GM18511 (cell line): ENCODE data around the gene WNT3.
"Not testable (repeated sequence)": the region's sequence is repeated elsewhere in the genome, so short reads cannot be mapped to it uniquely, and the experiment has no call there.

Experiments used
- ATAC-seq: cut with Tn5 transposase; IDR thresholded peaks from one replicate; pipeline ENCODE4 v1.9.1; 2021; ENCODE audit warnings: mild to moderate bottlenecking, moderate library complexity; ENCODE audit not compliant: unreplicated experiment

Gene WNT3, protein sequence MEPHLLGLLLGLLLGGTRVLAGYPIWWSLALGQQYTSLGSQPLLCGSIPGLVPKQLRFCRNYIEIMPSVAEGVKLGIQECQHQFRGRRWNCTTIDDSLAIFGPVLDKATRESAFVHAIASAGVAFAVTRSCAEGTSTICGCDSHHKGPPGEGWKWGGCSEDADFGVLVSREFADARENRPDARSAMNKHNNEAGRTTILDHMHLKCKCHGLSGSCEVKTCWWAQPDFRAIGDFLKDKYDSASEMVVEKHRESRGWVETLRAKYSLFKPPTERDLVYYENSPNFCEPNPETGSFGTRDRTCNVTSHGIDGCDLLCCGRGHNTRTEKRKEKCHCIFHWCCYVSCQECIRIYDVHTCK

DNA sequence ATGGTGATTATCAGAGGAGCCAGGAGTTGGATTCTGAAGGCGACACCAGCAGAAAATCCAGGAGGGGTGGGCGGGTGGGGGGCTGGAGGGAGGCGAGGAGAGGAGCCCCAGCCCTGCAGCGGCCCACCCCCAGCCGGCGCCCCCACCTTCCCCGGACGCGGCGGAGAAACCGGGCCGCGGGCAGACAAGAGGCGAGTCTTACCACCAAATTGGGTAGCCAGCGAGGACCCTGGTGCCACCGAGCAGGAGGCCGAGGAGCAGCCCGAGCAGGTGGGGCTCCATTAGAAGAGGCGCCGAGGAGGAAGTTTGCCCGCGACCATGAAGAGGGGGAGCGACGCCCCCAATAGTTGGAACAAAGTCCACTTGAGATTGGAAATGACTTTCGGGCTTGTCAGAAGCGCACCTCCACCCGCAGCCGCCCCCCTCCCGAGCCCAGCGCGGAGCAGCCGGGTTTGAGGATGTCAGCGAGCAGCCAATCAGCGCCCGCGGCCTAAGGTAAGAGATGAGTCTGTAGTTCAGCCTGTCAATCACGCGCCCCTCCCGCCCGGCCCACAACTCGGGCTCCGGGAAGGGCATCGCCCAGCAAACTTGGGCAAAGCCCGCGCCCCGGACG is at the start of gene WNT3:
Gene WNT3 (minus strand): TSS at position 377 of the 613 bp plus-strand sequence. CDS start 95 bp downstream, at position 282.
- ATAC-seq, result no peak

DNA sequence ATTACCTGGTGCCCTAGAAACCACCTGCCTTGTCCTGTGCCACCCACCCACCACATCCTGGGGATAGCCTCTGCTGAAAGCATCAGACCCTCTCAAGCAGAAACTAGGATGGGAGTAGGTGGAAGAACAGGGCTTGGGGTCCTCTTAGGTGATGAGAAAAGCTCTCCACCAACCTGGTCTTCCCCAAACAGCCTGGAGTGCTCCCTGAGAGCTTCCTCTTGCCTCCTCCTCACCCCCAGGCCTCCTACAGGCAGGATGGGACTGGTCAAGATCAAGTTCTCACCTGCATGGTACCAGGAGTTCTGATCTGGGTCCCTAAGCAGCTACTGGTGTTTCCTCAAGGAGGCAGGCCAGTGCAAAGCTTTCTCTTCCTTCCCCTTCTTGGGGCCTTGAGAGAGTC is 48.3 kb upstream of the WNT3 start:
- no peak for ATAC-seq

DNA sequence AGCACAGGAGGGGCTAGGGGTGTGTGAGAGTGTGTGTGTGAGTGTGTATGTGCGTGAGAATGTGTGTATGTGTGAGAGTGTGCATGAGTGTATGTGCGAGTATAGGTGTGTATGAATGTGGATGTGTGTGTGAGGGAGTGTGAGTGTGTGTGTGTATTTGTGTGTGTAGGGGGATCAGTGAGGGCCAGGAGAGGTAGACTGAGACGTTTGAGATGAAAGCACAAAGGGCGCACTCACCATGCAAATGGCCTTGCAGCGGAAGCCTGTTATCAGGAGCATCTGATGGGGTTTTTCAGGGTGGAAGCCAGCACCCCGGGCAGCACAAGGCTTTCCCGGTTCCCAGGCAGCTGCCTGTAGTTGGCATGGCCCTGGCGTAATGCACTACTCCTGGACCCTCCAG is 47.8 kb upstream of the WNT3 start:
- ATAC-seq, result no peak

DNA sequence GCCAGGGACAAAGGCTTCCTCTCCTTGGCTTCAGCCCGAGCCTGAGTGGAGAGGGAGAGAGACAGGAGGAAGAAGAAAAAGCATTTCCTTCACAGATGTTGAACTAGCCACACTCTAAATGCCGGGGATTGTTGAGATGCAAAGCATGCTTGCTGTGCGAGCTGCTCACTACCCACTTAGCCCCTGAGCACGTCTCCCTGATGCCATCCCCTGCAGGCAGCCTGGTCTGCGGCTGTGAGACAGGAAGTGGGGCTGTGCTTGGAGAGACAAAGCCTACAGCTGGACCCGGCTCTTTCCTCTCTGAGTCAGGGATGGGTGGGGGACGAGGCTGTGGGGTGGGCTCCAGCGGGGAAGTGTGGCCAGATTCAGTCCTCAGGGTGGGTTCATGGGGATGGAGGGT is 46.6 kb upstream of the WNT3 start:
- no peak for ATAC-seq

DNA sequence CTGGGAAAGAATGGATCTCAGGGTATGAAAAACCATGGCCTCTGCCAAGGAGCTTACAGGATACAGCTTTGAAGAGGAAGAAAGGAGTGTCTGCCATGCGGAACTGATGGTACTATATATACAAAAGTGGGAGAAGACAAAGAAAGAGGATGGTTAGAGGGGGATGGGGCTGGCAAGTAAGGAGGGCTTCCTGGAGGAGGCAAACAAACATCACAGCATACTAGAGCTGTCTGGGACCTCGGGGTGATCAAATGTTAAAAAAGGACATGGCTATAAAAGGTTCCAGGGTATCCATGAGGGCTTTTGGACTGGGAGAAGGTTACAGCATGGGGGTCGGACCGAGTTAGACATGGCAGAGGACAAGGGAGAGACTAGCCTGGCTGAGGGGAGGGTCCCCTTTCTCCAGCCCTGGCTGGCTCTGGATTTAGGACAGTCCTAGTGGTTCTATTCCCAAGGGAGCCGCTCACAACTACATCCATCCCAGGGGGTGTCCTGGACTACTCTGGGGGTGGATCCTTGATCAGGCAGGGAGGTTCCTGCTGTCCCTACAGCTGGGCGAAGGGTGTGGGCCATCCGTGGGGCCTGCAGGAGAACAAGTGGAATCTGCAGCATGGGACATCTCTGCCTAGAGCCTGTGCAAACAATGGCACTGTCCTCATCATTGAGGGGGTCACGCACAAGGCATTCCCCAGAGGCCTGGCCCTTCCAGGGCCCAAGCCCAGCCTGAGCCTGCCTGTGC is 45.1 kb upstream of the WNT3 start:
- no peak for ATAC-seq

DNA sequence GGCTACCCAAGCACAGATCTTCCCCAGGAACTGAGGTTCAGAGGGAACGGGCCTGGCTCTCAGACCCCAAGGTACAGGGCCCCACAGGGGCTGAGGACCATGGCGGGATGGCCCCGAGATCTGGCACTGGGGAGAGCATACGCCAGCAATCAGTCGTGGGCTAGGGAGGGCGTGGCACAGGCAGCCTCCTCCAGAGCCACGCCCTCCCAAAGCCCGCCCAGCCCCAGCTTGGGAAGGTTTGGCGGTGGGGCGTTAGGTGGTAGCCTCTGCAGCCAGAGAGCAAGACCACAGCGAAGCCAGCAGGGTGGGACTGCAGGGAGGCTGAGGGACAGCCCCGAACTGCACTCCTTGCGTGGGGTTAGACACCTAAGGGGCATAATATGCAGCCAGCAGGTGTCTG is 44.5 kb upstream of the WNT3 start:
- ATAC-seq, result no peak

DNA sequence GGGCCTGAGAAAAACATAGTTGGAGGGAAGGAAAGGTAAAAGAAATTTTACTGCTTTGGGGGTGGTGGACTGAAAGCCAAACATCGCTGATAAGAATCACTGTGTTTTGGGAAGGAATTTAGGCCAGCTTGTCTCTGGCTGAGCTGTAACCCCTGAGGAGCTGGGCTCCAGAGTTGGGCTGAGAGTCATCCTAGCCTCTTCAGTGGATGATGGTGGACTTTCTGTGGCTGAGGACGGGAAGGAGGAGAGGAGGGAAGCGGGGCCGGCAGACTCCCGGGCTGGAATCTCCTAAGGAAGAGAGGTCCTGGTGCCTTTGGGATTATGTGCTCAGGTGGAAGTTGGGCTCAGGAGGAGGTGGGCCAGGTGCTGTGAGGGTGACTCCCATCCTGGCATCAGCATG is 41.5 kb upstream of the WNT3 start:
- ATAC-seq, result no peak

DNA sequence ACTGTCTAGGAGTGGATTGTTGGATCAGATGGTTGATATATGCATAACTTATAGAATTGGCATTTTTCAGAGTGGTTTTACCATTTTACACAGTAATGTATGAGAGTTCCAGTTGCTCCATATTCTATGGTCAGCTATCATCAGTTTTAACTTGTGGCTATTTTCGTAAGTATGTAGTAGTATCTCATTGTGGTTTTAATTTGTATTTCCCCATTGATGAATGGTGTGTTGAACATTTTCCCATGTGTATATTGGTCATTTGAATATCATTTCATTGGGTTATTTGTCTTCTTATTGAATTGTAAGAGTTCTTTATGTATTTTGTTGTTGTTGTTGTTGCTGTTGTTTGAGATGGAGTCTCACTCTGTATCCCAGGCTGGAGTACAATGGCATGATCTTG is 39.1 kb upstream of the WNT3 start:
- no peak for ATAC-seq

DNA sequence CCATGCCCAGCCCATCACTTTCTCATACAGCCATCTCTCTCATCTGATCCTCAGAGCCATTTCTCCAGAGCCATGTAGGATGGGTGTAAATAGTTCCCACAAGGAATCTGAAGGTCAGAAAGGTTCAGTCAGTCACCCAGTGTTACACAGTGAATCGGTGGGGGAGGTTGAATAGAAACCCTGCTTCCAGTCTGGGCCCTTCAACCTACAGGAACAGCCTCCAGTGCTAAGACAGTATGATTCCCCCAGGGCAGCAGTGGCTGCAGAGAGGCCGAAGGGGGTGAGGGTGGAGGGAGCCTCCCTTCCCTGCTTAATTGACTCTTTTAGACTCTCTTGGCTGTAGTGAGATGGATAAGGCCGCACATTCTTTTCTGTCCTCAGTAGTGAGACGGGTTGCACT is 36.5 kb upstream of the WNT3 start:
- ATAC-seq, result no peak

DNA sequence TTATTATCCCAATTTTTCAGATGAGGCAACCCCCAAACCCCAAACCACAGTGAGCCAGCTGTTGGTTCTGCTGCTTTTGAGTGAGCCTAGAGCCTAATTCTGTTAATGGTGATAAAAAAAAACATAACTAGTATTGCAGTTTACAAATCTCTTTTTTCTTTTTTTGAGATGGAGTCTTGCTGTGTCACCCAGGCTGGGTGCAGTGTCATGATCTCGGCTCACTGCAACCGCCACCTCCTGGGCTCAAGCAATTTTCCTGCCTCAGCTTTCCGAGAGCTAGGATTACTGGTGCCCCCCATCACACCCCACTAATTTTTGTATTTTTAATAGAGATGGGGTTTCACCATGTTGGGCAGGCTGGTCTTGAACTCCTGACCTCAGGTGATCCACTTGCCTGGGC is 36.0 kb upstream of the WNT3 start:
- no peak for ATAC-seq

DNA sequence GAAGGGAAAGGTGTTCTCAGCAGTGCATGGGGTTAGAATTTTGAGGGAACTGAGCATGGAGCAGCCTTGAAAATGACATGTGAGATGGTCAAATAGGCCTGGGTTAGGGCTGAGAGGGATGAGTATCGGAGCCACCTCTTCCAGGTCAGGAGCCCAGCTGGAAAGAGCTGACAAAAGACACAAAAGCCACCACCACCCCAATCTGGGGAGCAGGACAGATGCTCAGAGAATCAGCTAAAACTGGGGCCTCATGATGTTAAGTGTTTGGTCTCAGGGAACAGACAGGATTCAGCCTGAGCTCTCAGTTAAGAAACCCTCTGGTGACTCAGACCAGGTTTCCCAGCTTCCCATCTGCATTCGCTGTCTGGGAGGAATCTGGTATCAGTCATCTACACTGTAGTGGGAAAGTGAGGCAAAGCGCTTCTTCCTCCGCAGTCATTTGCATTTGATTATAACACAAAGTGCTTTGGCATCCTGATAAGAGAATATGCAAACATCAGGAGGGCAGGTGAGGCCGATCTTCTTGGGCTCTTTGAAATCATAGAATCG is 35.5 kb upstream of the WNT3 start:
- no peak for ATAC-seq

DNA sequence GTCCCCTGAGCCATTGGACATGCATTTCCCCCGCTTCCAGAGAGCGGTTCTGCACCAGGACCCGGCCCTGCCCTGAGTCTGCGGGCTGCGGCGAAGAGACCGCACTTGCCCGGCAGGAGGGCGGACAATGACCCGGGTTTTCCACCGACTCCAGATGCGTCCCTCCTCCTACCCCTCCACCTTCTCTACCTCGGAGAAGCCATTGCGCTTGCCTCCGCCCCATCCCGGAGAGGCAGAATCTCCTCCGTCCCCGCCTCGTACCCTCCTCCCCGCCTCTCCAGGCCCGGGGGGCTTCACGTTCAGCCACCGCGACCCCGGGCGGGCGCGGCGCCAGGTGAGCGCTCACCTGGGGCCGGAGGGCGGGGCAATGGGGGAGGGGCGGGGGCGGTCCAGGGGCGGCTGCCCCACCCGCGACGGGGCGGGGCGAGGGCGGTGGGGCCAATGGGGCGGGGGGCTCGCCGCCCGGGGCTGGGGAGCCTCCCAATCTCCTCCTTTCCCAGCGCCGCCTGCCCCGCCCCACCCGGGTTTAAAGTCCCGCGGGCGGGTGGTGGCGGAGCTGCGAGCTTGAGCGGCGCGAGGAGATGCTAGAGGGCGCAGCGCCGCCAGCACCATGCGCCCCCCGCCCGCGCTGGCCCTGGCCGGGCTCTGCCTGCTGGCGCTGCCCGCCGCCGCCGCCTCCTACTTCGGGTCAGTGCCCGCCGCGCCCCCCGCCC is 32.7 kb upstream of the WNT3 start, which contains the start of gene WNT9B:
Gene WNT9B (plus strand): TSS at position 555 of the 713 bp plus-strand sequence. CDS start 56 bp downstream, at position 611.
- no peak for ATAC-seq

DNA sequence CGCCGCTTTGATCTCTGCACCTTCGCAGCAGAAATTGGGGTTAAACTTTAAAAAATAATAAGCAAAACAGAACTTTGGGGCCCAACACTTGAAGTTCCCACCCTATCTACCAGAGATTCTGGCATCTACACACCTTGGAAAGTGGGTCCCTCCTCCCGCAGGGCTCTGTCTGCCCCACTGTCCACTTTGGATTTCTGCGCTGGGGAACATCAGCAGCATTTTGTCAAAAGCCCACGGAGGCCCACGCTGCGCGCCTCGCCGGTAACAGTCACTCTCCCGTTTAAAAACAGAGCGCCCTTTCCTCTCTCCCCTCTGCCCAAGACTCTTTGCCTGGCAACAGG is 32.2 kb upstream of the WNT3 start:
- no peak for ATAC-seq

DNA sequence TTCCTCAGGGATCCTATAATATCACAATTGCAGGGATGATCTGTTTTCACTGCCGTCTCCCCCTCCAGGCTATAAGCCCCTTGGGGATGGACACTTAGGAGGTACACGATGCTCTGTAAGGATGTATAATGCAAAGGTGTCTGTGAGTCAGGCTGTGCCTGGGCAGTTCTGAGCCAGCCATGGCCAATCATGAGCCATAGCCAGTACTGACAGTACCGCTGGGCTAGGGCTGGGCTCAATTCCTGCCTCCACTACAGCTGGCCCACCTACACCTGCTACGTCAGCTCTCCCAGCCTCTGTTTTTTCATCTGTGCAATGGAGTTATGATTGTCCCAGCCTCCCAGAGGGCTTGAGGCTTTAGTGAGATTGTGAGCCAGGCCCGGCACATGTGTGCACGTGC is 30.0 kb upstream of the WNT3 start:
- no peak for ATAC-seq

DNA sequence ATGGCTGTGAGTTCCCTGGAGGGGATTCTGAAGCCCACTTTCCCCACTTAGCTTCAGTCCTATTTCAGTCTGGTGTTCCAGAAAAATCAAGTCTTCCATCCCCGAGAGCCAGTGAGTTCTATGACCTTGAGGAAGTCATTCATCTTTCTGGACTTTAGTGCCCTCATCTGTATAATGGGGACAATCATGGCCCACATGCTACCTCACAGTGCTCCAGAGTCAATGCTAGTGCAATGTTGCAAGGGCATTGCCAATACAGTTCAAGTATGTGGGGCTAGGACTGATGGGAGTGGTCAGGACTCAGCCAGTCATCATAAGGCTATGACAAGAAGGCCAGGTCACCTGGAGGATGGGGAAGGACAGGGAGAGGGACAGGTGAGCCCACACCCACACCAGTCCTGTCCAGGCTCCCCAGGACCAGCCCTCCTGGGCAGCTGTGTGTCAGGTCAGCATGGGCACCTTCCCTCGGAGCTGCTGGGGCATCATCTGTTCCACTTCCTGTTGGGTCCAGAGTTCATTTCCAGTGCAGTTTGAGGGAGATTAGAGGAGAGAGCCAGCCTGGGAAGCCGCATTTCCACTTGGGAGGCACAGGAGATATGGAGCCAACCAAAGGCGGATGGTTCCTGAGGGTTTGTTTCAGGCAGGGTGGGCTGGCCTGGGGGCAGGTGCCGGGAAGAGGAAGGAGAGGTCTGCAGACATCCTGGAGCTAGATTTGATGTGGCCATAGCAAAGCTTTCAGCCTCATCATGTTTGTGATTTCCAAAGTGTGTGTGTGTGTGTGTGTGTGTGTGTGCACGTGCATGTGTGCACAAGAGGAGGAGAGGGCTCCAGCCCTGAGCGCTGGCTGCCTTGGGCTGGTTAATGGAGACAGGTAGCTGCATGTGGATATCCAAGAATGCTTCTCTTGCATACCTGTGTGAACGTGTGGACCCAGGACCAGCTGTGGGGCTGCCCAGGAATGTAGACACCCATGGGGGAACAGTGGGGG is 29.0 kb upstream of the WNT3 start:
- ATAC-seq, result no peak

DNA sequence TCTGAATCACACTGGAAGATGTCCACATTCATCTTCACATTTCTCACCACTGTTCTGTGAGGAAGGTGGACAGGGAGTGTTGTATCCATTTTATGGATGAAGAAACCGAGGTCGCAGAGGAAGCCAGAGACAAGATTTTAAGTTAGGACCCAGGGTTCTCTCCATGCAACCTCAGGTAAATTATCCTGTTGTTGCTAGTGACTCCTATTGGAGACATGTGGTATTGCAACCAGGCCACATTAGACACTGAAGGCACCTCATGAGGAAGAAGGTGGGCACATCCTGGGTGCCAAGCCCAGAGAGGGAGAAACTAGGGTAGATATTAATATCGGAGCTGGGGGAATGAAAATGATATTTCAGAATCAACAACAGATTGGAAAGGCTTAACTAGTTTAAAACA is 24.3 kb upstream of the WNT3 start:
- no peak for ATAC-seq

DNA sequence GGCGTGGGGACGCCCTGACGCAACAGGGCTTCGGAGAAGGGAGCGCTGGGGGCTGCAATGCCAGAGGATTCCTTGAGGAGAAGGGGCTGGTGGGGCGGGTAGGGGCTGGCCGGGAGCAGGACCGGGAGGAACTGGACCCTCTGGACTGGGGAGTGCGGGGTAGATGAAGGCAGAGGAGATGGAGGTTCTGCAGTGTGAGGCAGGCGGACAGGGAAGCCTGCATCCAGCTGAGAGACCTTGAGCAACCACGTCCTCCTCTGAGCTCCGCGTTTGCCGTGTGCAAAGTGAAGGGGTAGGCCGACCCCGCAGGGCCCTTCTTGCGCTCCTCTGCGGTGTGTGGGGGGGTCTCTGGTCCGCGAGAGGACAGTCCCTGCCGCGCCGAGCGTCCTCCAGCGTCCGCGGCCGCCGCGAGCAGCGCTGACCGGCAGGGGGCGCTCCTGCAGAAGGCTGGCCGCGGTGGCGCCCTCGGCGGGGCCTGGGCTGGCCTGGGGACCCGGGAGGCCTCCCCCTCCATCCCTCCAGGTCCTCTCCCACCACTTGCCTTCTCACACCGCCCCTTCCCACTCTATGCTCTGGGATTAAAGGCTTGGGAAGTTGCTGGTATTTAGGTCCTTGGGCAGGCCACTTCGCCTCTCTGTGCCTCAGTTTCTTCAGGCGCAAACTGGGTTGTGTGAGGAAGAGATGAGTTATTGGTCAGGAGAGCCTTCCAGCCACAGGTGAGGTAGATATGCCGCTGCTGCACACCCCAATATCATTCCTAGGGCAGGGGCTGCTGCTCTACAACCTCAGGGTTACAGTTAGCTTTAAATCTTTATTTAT is 23.3 kb upstream of the WNT3 start:
- no peak for ATAC-seq

DNA sequence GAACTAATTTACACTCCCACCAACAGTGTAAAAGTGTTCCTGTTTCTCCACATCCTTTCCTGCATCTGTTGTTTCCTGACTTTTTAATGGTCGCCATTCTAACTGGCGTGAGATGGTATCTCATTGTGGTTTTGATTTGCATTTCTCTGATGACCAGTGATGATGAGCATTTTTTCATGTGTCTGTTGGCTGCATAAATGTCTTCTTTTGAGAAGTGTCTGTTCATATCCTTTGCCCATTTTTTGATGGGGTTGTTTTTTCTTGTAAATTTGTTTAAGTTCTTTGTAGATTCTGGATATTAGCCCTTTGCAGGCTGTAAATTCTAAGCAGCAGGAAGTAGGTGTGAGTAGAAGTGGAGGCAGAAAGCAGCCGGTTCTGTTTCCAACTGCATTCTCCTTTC is 22.1 kb upstream of the WNT3 start:
- ATAC-seq, result not testable (repeated sequence)

DNA sequence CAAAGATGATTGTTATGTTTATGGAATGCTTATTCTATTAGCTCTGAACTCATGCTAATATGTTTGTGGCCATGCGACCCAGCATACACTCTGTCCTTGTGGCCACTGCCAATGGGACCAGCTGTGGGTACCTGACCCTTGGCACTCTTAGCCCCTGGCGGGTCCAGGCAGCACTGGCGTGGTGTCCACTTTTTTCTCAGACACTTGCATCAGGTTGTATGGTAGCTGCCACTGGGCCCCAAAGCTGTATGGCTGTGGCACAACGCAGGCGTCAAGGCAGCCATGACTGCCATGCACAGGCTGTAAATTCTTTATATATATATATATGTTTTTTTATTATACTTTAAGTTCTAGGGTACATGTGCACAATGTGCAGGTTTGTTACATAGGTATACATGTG is 20.7 kb upstream of the WNT3 start:
- ATAC-seq, result no peak
